ENCODE results near the gene MALAT1. TPM values are rescaled to one million over a fixed set of nuclear protein-coding genes. Genes with fewer than 3 reads are reported as not detected.

The MALAT1 gene
- total and polyA plus RNA-seq, 8 donors, result 608 to 15,875 (median 753) TPM

GRCh38 chr11:65491614-65492386 lies 7.0 kb upstream of the MALAT1 start:
- peak in 3 of 4 donors; percentile 70 to 91 (median 87) for DNase-seq
- TF ChIP-seq, protein P1, sequence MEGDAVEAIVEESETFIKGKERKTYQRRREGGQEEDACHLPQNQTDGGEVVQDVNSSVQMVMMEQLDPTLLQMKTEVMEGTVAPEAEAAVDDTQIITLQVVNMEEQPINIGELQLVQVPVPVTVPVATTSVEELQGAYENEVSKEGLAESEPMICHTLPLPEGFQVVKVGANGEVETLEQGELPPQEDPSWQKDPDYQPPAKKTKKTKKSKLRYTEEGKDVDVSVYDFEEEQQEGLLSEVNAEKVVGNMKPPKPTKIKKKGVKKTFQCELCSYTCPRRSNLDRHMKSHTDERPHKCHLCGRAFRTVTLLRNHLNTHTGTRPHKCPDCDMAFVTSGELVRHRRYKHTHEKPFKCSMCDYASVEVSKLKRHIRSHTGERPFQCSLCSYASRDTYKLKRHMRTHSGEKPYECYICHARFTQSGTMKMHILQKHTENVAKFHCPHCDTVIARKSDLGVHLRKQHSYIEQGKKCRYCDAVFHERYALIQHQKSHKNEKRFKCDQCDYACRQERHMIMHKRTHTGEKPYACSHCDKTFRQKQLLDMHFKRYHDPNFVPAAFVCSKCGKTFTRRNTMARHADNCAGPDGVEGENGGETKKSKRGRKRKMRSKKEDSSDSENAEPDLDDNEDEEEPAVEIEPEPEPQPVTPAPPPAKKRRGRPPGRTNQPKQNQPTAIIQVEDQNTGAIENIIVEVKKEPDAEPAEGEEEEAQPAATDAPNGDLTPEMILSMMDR (IDR thresholded peaks at IDR 0.05), result no peak

DNA sequence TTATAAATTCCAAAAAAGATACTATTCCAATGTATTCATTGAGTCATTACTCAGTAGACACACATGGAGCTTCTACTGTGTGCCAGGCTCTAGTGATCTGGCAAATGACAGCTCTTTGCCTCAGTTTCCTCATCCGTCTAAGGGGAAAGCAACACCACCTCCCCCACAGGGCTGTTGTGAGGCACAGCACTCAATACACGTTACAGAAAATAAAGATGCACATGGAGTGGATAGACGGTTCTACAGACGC lies 6.5 kb upstream of the MALAT1 start:
- H3K4me1 ChIP-seq, result peaks cover 85 to 98% of the 10 kb centered on the region in 2 donors
- peak overlapping the region; percentile 94 to 99 for H3K27ac ChIP-seq
- H3K4me3 ChIP-seq, result peak overlapping the region in 1 of 2 donors; percentile 1
- DNase-seq (no peak), ATAC-seq (no peak)
- intact Hi-C loops (cut with DNase I), result no loop called here
- H3K27me3 ChIP-seq, result no peaks in the 10 kb centered on the region
- no peaks in the 10 kb centered on the region for H3K9me3 ChIP-seq
- TF ChIP-seq, protein P1 (IDR thresholded peaks at IDR 0.05), result no peak
- no peaks in the 10 kb centered on the region for H3K36me3 ChIP-seq

More at GRCh38 chr11:65491614-65492386, 7.0 kb upstream of the MALAT1 start:
- H3K4me3 ChIP-seq, result no peak overlapping the region
- H3K27me3 ChIP-seq, result no peaks in the 10 kb centered on the region
- H3K27ac ChIP-seq, result peak overlapping the region; percentile 94 to 99
- H3K4me1 ChIP-seq, result peaks cover 88 to 100% of the 10 kb centered on the region in 2 donors
- ATAC-seq, result peak; percentile 47
- H3K36me3 ChIP-seq, result no peaks in the 10 kb centered on the region
- intact Hi-C loops (cut with DNase I), result no loop called here
- H3K9me3 ChIP-seq, result no peaks in the 10 kb centered on the region

- intact Hi-C loops (cut with DNase I), result no loop called here
- ATAC-seq (peak; percentile 28), DNase-seq (peak; percentile 74 to 89 (median 88))
- Histone ChIP-seq H3K27ac (peak overlapping the region; percentile 94 to 99), H3K27me3 (no peaks in the 10 kb centered on the region), H3K4me1 (peaks cover 84 to 93% of the 10 kb centered on the region in 2 donors), H3K36me3 (no peaks in the 10 kb centered on the region), H3K4me3 (peak overlapping the region in 1 of 2 donors; percentile 1), H3K9me3 (no peaks in the 10 kb centered on the region)
- TF ChIP-seq, protein P1 (IDR thresholded peaks at IDR 0.05), result no peak
These were observed 6.0 kb upstream of the MALAT1 start for GRCh38 chr11:65492637-65493366.

- TF ChIP-seq, protein P1 (IDR thresholded peaks at IDR 0.05), result no peak
- ATAC-seq, result peak; percentile 12
- Histone ChIP-seq H3K4me3 (no peak overlapping the region), H3K36me3 (no peaks in the 10 kb centered on the region), H3K27me3 (no peaks in the 10 kb centered on the region), H3K9me3 (no peaks in the 10 kb centered on the region), H3K27ac (peak overlapping the region; percentile 94 to 99), H3K4me1 (peaks cover 76 to 85% of the 10 kb centered on the region in 2 donors)
- intact Hi-C loops (cut with DNase I), result no loop called here
- peak in 1 of 4 donors; percentile 89 for DNase-seq
These were observed 5.3 kb upstream of the MALAT1 start for GRCh38 chr11:65493367-65494176.
